MV-4-11 (cell line): Measurements from ENCODE around the gene CX3CR1.

Experiments used
- DNase-seq: peaks from one replicate; lab custom pipeline; 2025; lab: John Stamatoyannopoulos, UW

CX3CR1 gene

DNA sequence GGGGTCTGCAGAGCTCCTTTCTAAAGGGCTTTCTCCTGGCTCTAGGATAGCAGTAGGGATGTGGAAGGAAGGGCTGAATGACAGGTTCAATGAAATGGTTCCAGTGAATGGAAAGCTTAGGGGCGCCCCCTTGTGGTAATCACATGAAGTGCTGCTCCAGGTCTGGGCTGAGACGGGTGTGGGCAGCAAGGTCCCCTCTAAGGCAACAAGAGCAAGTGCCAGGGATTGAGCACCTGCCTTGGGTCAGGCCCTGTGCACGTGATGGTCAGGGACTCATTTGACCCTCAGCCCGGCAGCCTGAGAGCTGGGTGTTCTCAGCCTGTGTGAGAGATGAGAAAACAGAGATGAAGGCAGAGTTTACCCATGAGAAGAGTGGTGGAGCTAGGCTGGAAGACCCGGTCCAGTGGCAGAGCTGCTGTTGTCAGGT lies 12.1 kb upstream of the CX3CR1 start:
- peak; percentile 29 for DNase-seq

- DNase-seq = no peak
Observed at GRCh38 chr3:39290255-39290654, 10.4 kb upstream of the CX3CR1 start.

GRCh38 chr3:39289107-39289506 lies 9.3 kb upstream of the CX3CR1 start:
- DNase-seq = no peak

- peak; percentile 79 for DNase-seq
Observed at GRCh38 chr3:39288300-39288808, 8.5 kb upstream of the CX3CR1 start.

GRCh38 chr3:39287216-39288164 lies 7.7 kb upstream of the CX3CR1 start:
- DNase-seq = no peak

DNA sequence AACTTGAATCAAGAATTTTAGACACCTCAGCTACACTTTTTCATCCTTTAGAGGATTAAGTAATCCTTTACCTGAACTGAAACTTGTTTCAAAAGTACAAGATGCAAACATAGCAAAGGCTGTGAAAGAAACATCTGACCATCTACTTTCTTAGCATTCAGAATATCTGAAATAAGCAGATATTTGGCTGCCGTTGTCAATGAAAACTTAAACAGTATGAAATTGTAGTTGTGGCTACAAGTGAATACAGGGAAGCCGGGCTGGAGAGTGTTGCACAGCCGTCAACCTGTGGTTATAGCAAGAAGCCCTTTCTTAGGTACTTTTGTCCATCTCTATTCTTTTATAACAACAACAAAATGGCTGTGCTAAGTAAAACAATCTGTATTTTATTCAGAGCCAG lies 6.9 kb upstream of the CX3CR1 start:
- DNase-seq = no peak

GRCh38 chr3:39285332-39285731 lies 5.5 kb upstream of the CX3CR1 start:
- DNase-seq = no peak

- DNase-seq = peak; percentile 67
Observed at GRCh38 chr3:39284457-39284881, 4.6 kb upstream of the CX3CR1 start.

DNA sequence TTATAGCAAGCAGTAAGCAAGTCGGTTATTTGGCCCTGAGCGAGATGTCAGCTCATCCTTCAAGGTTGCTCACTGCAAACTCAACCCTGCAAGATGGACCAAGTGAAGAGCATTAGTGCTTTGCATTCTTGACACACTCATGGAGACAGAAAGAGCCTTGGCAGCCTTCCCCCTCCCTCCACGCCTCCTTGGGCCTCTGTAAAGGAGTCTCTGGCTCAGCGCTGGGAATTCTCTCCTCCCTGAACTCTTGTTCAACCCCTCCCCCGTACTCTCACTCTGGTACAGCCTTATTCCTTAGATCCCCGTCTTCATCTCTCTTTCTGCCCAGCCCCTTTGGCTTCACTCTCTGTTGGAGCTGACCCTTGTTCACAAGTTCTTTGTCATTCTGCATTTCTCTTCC lies 2.2 kb upstream of the CX3CR1 start:
- DNase-seq = no peak

- DNase-seq = peak; percentile 16
Observed at GRCh38 chr3:39281533-39281932, 1.7 kb upstream of the CX3CR1 start.

GRCh38 chr3:39280571-39280970 lies 735 bp upstream of the CX3CR1 start:
- no peak for DNase-seq

DNA sequence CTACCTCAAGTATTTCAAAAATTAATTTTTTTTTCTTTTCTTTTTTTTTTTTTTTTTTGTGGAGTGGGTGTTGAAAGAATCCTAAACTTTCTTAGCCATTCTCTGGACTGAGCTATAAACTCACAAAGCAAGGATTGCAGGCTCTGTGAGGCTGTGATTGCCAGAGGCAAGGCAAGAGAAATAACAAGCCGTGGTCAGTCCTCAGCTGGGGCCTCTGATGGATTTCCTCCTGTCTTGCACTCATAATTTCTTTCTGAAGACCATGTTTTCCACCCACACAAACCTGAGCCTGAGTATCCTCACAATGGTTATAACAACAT lies 1.3 kb downstream of the CX3CR1 start:
- no peak for DNase-seq

- DNase-seq = no peak
Observed at GRCh38 chr3:39277893-39278615, 1.8 kb downstream of the CX3CR1 start.

- DNase-seq = peak; percentile 60
Observed at GRCh38 chr3:39276746-39277145, 3.1 kb downstream of the CX3CR1 start.

DNA sequence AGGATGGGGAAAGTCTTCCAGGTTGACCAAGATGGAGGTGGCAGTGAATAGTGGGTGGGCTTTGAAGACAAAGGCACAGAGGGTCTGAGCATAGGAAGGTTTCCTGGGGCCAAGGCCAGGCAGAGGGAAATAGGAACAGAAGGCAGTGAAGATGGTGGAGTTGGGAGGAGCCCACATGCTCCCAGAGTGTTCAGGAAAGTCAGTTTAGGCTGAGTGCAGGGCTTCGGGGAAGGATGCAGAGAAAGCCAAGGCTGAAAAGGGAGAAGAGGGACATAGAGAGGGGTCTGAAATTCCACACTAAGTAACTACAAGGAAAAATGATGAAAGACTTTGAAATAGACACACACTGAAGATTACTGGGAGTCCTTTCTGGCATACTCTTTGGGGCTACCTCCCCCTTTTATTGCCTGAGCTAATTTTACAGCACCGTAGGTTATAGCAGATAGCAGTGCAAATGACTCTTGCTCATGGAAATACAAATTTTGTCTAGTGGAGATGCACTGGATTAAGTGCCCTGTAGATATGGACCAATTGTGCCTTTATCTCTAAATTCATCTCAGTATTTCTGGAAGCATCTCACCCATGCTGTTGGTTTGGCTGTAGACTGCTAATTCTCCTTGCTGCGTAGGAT lies 3.8 kb downstream of the CX3CR1 start:
- no peak for DNase-seq

- no peak for DNase-seq
Observed at GRCh38 chr3:39275052-39275451, 4.8 kb downstream of the CX3CR1 start.

DNA sequence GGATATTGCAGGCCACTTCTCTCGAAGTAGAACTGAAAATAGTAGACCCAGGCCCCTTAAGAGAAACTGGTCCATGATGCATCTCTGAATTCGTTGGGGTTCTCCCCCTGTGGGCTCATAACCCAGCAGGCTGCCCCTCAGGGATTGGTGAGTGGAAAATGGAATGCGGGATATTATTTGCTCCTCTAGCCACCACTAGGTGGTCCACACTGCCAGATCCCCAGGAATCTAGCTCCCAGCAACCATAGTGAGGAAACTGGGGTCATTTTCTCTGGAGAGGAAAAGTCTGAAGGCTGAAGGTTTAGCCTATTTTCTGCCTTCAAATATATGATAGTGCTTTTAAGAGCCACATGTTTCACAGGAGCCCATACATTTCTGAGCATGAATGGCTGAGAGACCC lies 6.7 kb downstream of the CX3CR1 start:
- DNase-seq = no peak

DNA sequence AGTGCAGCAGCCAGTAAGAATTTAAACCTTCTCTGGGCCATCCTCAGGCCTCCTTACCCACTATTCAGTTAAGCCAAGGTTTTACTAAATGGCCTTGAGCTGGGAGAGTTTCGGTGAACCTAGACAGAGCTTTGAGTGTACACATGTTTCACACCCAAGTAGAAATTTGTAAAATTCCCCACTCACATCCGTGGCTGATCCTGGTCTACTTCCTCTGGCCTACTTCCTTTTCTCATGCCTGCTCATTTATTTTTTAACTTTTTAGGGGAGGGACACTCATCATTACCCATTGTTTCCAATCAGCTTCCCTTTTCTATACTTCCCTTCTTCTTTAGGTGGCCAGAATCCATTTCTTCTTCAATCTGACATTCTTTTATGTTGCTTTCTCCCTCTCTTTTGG lies 7.6 kb downstream of the CX3CR1 start:
- peak; percentile 83 for DNase-seq

DNA sequence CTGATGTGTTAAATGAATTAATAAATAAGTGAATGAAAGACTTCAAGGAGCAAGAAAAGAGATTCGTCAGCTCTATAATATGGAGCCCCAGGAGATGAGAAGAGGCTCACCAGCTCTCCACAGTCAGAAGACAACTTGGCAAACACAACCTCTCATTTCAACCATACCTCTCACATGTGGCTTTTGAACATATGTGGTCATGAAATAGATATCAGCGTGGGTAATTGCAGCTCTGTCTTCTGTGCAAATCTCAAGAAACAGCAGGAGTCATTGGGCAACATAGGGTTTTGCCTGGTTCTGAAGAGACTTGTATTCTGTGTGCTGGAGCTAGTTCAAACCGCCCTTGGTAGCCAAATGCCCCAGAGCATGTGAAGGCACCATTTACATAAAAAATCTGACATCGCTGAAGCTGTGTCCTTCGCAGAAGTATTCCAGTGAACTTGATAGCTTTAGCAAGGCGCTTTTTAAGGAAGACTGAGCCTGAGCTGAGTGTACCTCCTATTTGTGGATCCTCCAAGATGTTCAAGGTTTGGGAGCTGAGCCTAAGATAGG lies 8.4 kb downstream of the CX3CR1 start:
- peak; percentile 13 for DNase-seq

DNA sequence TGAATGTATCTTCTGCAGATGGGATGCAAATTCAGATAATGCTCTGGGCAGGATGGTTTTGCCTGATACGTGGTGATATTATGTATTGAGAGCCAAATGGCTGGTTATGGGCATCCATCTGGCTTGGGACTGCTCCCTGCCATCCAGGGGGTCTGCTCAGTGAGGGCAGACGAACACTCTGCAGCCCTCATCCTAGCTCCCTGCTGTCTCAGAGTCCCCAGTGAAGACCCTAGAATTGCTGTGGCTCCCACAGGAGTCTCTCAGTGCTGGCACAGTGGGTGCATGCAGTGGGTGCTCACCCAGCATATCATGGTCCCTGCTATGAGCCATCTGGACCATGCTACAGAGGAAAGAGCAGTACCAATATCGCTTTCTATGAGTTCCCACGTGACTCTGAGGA lies 10.3 kb downstream of the CX3CR1 start:
- no peak for DNase-seq

- DNase-seq = no peak
Observed at GRCh38 chr3:39268549-39268900, 11.3 kb downstream of the CX3CR1 start.
